Activated T-cell treated with anti-CD3 and anti-CD28 coated beads, Interleukin-2, amount 50 U/mL, for 4 hours (primary cell): ENCODE data around the gene C1QTNF6. TPM values are rescaled to one million over a fixed set of nuclear protein-coding genes. Genes with fewer than 3 reads are reported as not detected.

Experiments used
- ATAC-seq, 2 donors: fragments of 200-7000 bp; cut with Tn5 transposase; one replicate each; pipeline ENCODE4 v1.10.0; 2021
- DNase-seq: peaks from one replicate; pipeline ENCODE4 v3.0.0-alpha.2; 2020
- H3K27me3 Mint-ChIP-seq: one replicate; pipeline ENCODE4 v1.8.0; 2021; ENCODE audit warnings: low read depth, mixed read lengths
- H3K36me3 Mint-ChIP-seq: one replicate; pipeline ENCODE4 v1.8.0; 2022; ENCODE audit warnings: mixed read lengths; ENCODE audit not compliant: insufficient read depth
- H3K4me1 Mint-ChIP-seq: one replicate; pipeline ENCODE4 v1.8.0; 2021; ENCODE audit warnings: low read depth, mixed read lengths
- H3K4me3 Mint-ChIP-seq: one replicate; pipeline ENCODE4 v1.8.0; 2021; ENCODE audit warnings: mild to moderate bottlenecking, moderate library complexity, mixed read lengths
- H3K9me3 Mint-ChIP-seq: one replicate; pipeline ENCODE4 v1.8.0; 2021; ENCODE audit warnings: mixed read lengths
- total RNA-seq, 3 donors: library from RNA; stranded (reverse); gene quantifications; one replicate each; pipeline ENCODE4 v1.2.1, GENCODE V29; 2021

The C1QTNF6 gene
- total RNA-seq, 3 donors from 2014 or later = 0.96 to 2.4 (median 1.2) TPM

GRCh38 chr22:37137903-37138665 is 50.0 kb downstream of the C1QTNF6 start:
- DNase-seq (no peak), ATAC-seq (peak; percentile 83 to 89)
- no peaks in the 10 kb centered on the region for H3K27me3 Mint-ChIP-seq
- peaks cover 50% of the 10 kb centered on the region for H3K36me3 Mint-ChIP-seq
- H3K4me3 Mint-ChIP-seq = peak overlapping the region; percentile 71
- peaks cover 41% of the 10 kb centered on the region for H3K4me1 Mint-ChIP-seq
- no peaks in the 10 kb centered on the region for H3K9me3 Mint-ChIP-seq

GRCh38 chr22:37137131-37137530 is 50.9 kb downstream of the C1QTNF6 start:
- H3K36me3 Mint-ChIP-seq = peaks cover 51% of the 10 kb centered on the region
- H3K4me3 Mint-ChIP-seq = no peak overlapping the region
- ATAC-seq (no peak), DNase-seq (no peak)
- H3K27me3 Mint-ChIP-seq = no peaks in the 10 kb centered on the region
- H3K9me3 Mint-ChIP-seq = no peaks in the 10 kb centered on the region
- H3K4me1 Mint-ChIP-seq = peaks cover 39% of the 10 kb centered on the region

DNA sequence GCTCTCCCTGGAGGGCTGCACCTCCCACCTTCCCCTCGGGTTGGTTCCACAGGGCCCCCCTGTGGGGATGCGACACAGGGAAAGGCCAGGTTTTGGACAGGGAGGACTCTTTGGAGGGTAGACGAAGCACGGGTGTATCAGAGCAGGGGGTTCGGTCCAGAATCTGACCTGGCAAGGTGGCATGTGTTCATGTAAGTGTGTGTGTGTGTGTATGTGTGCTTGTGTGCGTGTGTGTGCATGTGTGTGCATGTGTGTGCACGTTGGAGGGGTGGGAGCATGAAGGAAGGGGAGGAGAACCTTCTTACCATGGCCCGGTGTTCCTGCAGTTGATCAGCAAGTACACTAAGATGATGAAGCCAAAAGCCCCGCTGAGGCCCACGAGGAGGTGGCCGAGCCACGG is 53.0 kb downstream of the C1QTNF6 start:
- ATAC-seq = no peak
- Mint-ChIP-seq H3K4me1 (peaks cover 34% of the 10 kb centered on the region), H3K9me3 (no peaks in the 10 kb centered on the region), H3K27me3 (no peaks in the 10 kb centered on the region), H3K4me3 (no peak overlapping the region), H3K36me3 (peaks cover 54% of the 10 kb centered on the region)
- DNase-seq = no peak

- H3K36me3 Mint-ChIP-seq = peaks cover 48% of the 10 kb centered on the region
- H3K4me3 Mint-ChIP-seq = no peak overlapping the region
- ATAC-seq (no peak), DNase-seq (no peak)
- H3K27me3 Mint-ChIP-seq = no peaks in the 10 kb centered on the region
- H3K4me1 Mint-ChIP-seq = peaks cover 19% of the 10 kb centered on the region
- H3K9me3 Mint-ChIP-seq = no peaks in the 10 kb centered on the region
These were observed 54.6 kb downstream of the C1QTNF6 start for GRCh38 chr22:37133304-37134018.

DNA sequence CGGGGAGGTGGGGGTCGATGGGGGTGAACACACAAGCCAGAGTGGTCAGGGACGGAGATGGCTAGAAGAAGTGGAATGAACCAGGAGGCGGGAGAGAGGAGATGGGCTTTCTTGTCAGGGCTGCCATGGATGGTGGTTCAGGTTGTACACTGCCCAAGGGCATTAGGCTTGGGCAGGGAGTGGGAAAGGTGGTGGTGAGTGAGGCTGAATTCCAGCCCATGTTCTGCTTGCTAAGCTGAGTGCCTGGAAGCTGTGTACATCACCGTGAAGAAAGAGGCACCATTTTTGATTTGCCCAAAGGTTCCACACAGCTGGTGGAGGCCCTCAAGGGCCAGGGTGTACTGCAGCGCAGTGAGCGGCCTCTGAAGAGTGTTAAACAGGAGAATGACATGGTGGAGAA is 55.3 kb downstream of the C1QTNF6 start:
- DNase-seq = no peak
- Mint-ChIP-seq H3K36me3 (peaks cover 43% of the 10 kb centered on the region), H3K4me1 (peaks cover 12% of the 10 kb centered on the region), H3K9me3 (no peaks in the 10 kb centered on the region), H3K4me3 (no peak overlapping the region), H3K27me3 (no peaks in the 10 kb centered on the region)
- no peak for ATAC-seq

Other genes starting within 250 kb of the C1QTNF6 start
- gene TST, start 168.8 kb downstream of the C1QTNF6 start, total RNA-seq = 1 to 10 TPM; 1.2 TPM
- gene MPST, start 168.5 kb downstream of the C1QTNF6 start, total RNA-seq = 1 to 10 TPM; 4.7 to 7.2 (median 6.0) TPM
- 10 to 100 TPM; 33.8 to 39.6 (median 34.3) TPM for gene KCTD17, start 136.5 kb downstream of the C1QTNF6 start, total RNA-seq
- 1 to 10 TPM in 1 of 3 donors, under 1 TPM in 2; 0.76 to 1.3 (median 0.89) TPM for gene TMPRSS6, start 78.5 kb downstream of the C1QTNF6 start, total RNA-seq
- 100 to 1,000 TPM; 178 to 212 (median 206) TPM for gene IL2RB, start 38.3 kb downstream of the C1QTNF6 start, total RNA-seq
- gene SSTR3, start 24.2 kb upstream of the C1QTNF6 start, total RNA-seq = 1 to 10 TPM; 1.7 to 2.3 (median 1.9) TPM
- gene RAC2, start 56.0 kb upstream of the C1QTNF6 start, total RNA-seq = 100 to 1,000 TPM; 388 to 432 (median 395) TPM
- gene CYTH4, start 94.3 kb upstream of the C1QTNF6 start, total RNA-seq = 10 to 100 TPM in 1 of 3 donors, 1 to 10 TPM in 2; 9.0 to 10.9 (median 9.7) TPM
- under 1 TPM; 0.03 to 0.33 (median 0.05) TPM for gene ELFN2, start 239.2 kb upstream of the C1QTNF6 start, total RNA-seq